GM19099 (cell line): ENCODE results near the gene MUSTN1.

Experiments
- POLR2A ChIP-seq: IDR thresholded peaks from 3 replicates; pipeline ENCODE4 v1.6.1; 2011; ENCODE audit warnings: low read depth; ENCODE audit not compliant: insufficient read length; ENCODE audit errors: extremely low read depth

The MUSTN1 gene

DNA sequence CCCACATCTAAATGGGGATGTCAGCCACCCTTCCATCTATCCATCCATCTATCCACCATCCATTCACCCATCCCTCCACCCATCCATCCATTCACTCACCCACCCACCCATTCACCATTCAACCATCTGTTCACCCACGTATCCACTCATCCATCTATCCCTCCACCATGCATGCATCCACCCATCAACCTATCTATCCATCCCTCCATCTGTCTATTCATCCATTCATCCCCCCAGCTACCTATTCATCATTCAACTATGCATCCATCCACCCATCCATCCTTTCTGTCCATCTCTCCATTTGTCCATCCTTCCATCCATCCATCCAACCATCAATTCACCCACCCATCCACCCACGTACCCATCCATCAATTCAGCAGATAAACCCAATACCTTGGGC is 25.7 kb downstream of the MUSTN1 start:
- TF ChIP-seq POLR2A, result no peak

DNA sequence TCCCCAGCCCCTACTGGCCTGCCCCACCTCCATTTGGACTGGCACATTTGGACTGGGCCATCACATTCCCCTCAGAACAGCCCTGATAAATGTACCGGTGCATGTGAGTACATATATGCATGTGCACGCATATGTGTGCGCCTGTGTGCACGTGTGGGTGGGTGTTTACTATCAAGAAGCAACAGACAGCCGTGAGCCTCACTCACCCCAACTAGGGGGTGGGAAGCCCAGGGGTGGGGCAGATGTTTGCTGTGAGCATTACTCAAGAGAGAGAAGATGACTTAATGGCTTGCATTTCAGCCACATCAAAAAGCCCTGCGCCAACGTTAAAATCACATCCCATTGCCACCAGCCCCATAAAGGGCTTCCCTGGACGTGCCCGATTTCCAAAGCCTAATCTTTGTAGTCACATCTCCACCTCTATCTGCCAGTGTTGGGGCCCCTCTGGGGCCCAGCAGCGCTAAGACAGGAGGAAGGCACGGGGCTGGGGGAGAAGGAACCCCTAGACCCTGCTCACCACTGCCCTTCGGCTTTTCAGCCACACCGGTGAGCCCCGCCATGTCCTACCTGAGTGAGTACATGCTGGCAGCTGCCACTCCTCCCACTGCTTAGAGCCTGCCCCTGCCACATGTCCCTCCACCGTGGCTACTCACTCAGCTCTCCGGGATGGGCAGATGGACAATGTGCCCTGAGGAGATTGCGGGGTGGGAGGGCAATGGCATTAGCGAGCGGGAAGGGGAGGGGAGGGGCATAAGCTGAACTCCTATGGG is 29.4 kb downstream of the MUSTN1 start:
- no peak for TF ChIP-seq POLR2A

DNA sequence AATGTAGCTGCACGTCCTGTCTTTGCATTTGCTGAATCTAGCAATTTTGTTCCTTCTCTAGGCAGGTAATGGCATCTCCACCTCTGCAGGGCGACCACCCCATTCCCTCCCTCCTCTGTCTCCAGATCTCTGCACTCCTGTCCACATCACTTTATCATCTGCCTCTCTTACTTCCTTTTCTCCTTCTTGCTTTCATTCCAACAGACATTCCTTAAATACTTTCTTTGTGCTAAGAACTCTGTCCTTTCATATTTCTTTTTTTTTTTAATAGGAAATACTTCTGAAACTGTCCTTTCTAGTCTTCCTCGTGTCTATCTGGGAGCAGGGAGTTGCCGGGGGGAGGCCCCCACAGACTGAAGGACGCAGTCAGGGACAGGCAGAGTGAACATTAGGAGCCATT is 33.0 kb downstream of the MUSTN1 start:
- TF ChIP-seq POLR2A, result no peak

DNA sequence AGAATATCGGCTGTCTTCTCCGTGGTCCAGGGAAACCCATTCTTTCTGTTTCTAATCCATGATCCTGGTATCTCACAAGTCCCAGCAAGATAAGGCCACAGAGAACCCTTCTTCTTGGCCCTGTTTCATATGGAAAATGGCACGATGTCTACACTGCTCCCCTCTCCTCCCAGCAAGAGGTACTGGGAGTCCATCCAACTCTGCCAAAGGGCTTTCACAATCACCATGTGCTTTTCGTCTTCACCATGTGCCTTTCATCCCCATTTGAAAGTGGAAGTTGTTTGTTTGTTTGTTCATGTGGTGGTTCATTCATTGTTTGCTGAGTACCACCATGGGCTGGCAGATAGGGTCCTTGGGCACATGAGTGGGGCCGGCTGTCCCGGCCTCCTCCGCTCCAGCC is 34.7 kb downstream of the MUSTN1 start:
- TF ChIP-seq POLR2A, result no peak

DNA sequence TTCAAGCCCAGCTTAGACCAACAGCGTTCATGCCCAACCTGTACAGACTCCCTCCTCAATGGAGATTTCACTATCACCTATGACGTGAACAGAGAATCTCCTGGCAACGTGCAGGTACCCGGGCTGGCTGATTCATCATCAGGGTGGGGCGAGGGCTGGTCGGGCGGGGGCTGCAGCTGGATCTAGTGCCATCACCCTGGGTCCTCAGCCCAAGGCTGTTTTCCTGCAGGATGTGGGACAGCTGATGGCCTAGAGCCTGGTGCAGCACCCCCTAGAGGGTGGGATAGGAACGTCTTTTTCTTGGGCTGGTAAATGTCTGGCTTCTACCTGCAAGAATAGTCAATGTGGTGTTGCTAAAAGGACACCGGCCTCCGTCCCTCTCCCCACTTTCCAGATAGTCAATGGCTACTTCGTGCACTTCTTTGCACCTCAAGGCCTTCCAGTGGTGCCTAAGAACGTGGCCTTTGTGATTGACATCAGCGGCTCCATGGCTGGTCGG is 35.8 kb downstream of the MUSTN1 start:
- TF ChIP-seq POLR2A, result no peak

DNA sequence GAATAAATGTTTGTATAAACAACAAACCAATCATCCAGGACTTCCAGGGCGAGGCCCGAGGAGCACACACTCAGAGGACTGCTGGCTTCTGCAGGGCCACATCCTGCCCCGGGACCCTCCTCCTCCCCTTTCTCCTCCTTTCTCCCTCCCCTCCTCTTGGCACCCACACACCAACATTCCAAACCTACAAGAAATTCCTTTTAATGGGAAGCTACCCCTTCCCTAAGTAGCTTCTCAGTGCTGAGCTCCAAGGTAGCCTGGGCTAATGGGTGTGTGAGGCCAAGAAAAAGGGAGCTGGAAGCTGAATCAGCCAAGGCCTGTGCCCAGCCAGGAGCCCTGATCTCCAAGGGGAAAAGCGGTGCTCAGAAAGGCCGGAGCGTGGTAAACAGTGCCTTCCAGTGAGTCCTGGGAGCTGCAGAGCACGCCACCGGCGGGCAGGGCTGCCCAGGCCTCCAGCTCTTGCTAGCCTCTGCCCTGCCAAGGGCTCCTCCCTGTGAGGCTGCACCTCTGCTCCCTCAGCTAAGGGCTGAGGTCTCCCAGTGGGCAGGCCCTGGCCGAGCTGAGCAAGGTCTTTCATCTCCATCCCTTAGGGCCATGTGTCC is 36.3 kb downstream of the MUSTN1 start:
- no peak for TF ChIP-seq POLR2A

DNA sequence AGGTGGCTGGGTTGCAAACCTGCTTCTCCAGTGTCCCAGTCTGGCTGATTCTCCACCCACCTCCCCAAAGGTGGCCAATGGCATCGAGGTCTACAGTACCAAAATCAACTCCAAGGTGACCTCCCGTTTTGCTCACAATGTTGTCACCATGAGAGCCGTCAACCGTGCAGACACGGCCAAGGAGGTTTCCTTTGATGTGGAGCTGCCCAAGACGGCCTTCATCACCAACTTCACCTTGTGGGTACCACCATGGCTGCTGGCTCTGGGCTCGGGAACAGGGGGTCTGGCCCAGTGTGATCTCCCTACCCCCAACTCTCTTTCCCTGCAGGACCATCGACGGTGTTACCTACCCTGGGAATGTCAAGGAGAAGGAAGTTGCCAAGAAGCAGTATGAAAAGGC is 38.4 kb downstream of the MUSTN1 start:
- no peak for TF ChIP-seq POLR2A

DNA sequence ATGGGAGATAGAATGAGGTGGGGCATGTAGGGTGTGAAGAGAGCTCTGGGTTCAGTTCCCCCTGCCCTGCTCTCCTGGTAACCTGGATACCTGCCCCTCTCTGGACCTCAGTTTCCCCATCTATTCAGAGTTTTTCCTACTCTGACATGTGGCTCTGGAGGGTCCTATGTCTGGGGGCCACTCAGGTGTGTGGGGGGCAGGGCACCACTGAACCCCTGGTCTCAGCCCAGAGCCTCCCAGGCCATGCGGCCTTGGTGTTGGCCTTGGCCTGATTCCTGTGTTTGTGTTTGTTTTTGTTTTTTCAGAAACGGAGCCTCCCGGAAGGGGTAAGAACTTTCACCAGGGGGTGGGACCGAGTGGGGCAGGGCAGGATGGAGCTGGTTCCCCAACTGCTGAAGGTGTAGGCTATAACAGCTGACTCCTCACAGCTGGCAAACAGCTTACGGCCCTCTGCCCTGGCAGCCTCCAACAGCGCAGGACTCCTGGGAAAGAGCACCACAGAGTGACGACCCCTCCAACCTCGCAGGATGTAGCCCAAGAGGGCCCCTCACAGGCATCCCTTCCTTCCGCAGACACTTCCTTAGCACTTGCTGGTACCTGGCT is 39.4 kb downstream of the MUSTN1 start:
- TF ChIP-seq POLR2A, result no peak

DNA sequence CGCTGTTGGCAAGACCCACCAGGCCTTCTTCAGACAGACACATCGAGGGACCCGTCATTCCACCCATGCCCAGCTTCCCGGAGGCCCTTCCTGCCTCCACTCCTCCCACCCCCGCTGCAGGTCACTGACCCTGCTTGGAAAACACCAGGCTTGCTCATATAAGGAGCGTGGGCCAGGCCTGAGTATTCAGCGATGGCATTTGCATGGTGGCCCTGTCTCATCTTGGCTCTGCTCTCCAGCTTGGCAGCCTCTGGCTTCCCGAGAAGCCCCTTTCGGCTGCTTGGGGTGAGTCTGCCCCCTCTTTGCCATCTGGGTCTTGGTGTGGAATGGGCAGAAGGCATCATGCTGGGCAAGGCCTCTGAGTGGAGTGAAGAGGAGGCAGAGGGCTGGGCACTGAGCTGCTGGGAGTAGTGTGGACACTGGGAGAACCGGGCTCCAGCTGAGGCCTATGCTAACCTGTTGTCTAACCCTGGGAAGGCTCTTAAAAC is 40.2 kb downstream of the MUSTN1 start, which contains the start of gene ITIH3:
Gene ITIH3, plus strand, starts transcription at position 185 of the 488 bp plus-strand sequence. Its CDS starts 8 bp downstream, at position 193.
- TF ChIP-seq POLR2A, result no peak

DNA sequence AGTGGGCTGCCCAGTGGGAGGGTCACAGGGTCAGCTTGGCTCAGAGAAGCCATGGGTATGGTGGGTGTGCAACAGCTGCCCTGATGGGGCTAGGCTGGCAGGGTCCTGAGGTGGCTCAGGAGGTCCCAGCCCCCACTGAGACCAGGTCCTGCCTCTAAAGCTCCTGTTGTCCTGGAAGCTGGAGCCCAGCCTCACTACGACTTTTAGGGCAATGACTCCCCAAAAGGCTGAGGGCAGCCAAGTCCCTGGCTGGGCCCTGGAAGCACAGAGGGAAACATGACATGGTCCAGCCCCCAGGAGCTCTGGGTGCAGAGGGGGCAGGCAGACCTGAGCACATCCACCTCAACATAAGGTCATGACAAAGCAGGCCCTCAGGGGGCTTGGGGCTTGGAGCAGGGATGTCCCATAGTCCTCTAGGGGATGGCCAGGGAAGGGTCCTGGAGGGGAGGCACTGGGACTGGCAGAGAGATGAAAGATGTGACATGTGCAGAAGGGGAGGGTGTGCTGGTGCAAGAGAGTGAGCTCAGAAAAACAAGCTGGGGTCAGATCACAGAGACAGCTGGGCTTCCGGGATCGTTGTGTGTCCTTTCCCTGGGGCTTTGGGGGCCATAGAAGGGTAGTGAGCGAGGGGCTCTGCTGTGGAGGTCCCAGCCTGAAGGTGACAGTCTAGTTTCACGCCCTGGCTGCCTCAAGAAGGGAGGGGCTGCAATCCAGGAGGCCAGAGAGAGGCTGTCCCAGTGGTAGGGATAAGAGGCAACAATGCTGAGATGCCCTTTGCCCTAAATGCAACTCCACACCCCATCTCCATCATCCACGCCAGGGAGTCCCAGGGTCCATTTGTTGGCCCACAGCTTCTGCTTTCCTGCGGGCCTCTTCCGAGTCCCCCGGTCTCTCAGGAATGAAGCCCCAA is 40.9 kb downstream of the MUSTN1 start:
- no peak for TF ChIP-seq POLR2A

DNA sequence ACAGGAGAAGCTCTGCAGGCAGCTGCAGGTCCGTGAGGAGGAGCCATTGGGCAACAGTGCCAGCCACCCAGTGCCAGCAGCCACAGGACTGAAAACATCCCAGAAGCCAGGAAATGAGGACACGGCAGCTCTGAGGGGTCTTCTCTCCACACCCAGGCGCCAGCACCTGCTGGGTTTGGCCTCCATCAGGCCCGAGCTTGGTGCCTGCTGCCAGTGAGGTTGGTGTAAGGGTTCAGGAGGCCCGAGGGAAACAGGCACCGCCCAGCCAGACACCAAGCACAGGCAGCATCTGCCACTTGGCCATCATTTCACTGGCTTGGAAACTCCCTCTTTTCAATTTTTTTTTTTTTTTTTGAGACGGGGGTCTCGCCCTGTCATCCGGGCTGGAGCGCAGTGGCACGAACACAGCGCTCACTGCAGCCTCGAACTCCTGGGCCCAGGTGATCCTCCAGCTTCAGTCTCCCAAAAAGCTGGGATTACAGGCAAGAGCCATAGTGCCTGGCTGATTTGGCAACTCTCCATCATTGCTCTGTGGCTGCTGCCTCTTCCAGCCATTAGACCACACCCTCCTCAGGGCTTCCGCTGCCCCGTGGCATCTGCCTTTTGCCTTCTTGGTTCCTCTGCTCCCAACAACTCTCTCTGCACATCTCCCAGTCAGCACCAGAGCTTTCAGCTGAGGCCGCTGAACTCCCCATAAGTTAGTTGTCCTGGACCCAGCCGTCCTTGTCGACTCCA is 41.7 kb downstream of the MUSTN1 start:
- no peak for TF ChIP-seq POLR2A

DNA sequence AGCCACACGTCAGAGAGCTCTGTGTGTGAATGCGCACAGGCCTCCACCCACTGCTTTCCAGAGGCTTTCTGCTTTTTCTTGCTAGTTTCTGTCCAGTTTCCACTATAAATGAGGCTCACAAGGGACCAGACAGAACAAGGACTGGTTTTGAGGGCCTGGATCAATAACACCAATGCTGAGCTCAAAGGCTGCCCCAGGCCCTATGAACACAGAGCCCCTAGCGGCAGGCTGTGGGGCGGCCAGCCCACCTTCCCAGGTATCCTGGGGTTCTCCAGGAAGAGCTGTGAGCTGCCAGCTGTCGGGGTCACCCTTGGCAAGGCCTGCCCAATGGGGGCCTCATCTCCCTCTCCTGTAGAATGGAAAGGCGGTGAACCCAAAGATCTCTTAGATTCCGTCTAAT is 42.4 kb downstream of the MUSTN1 start:
- TF ChIP-seq POLR2A, result no peak

DNA sequence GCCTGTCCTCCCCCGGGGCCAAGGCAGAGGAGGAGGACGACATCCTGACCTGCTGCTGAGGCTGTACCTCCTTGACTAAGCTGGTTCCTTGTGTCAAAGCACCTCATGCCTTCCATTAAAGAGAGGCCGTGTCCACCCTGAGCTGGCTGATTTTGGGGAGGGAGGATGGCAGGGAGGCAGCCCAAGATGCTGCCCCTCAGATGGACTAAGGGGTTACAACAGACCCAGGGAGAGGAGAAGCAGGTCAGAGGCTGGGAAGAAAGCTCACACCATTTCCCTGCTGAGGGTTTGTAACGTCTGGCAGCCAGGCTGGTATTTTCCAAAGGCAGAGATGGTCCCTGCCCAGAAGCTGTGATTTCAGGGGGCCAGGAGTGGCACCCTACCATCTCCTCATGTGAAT is 42.9 kb downstream of the MUSTN1 start:
- no peak for TF ChIP-seq POLR2A

DNA sequence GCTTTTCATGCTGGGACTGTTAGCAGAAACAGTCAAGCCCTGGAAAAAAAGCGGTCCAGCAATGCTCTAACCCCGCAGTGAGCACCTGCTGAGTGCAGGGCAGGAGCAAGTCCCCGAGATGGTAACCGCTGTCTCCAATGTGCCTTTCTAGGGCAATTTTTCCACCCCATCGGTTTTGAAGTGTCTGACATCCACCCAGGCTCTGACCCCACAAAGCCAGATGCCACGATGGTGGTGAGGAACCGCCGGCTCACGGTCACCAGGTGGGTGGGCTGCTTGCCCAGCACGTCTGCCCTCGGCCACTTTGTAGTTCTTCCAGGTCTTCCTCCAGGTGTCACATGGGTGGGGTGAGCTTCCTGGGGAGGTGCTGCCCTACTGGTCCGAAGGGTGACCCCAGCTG is 43.5 kb downstream of the MUSTN1 start:
- no peak for TF ChIP-seq POLR2A
